Activated CD4-positive, alpha-beta T cell treated with anti-CD3 and anti-CD28 coated beads, Interleukin-2, amount 50 U/mL, for 16 hours (primary cell): Measurements from ENCODE around the gene ZNF462.

Source experiments
- DNase-seq: peaks from one replicate; pipeline ENCODE4 v3.0.0-alpha.2; 2020

The ZNF462 gene

GRCh38 chr9:106862110-106862820 lies 701 bp upstream of the ZNF462 start:
- no peak for DNase-seq

- DNase-seq: no peak
Measured at GRCh38 chr9:106864373-106865143, 1.6 kb downstream of the ZNF462 start.

GRCh38 chr9:106866243-106866642 lies 3.3 kb downstream of the ZNF462 start:
- DNase-seq: no peak

- no peak for DNase-seq
Measured at GRCh38 chr9:106867286-106867685, 4.3 kb downstream of the ZNF462 start.

GRCh38 chr9:106868087-106868486 lies 5.1 kb downstream of the ZNF462 start:
- no peak for DNase-seq

- DNase-seq: no peak
Measured at GRCh38 chr9:106868565-106868964, 5.6 kb downstream of the ZNF462 start.

GRCh38 chr9:106869028-106869427 lies 6.1 kb downstream of the ZNF462 start:
- DNase-seq: no peak

GRCh38 chr9:106869458-106869857 lies 6.5 kb downstream of the ZNF462 start:
- no peak for DNase-seq

GRCh38 chr9:106872641-106873040 lies 9.7 kb downstream of the ZNF462 start:
- DNase-seq: no peak

GRCh38 chr9:106874031-106874430 lies 11.1 kb downstream of the ZNF462 start:
- DNase-seq: no peak

GRCh38 chr9:106874652-106875051 lies 11.7 kb downstream of the ZNF462 start:
- DNase-seq: no peak

- DNase-seq: no peak
Measured at GRCh38 chr9:106875529-106875928, 12.6 kb downstream of the ZNF462 start.

- no peak for DNase-seq
Measured at GRCh38 chr9:106877345-106877744, 14.4 kb downstream of the ZNF462 start.

- no peak for DNase-seq
Measured at GRCh38 chr9:106878081-106878837, 15.3 kb downstream of the ZNF462 start.

GRCh38 chr9:106878934-106879333 lies 16.0 kb downstream of the ZNF462 start:
- no peak for DNase-seq

GRCh38 chr9:106879439-106879882 lies 16.5 kb downstream of the ZNF462 start:
- DNase-seq: no peak

- no peak for DNase-seq
Measured at GRCh38 chr9:106880081-106880480, 17.1 kb downstream of the ZNF462 start.

GRCh38 chr9:106880863-106881262 lies 17.9 kb downstream of the ZNF462 start:
- DNase-seq: no peak

GRCh38 chr9:106883030-106883429 lies 20.1 kb downstream of the ZNF462 start:
- no peak for DNase-seq

- DNase-seq: no peak
Measured at GRCh38 chr9:106883626-106884190, 20.7 kb downstream of the ZNF462 start.

- no peak for DNase-seq
Measured at GRCh38 chr9:106885451-106885850, 22.5 kb downstream of the ZNF462 start.

GRCh38 chr9:106886111-106887046 lies 23.4 kb downstream of the ZNF462 start:
- DNase-seq: no peak
